CD4-positive, alpha-beta T cell (primary cell): ENCODE measurements around the gene HBB. TPM values are rescaled to one million over a fixed set of nuclear protein-coding genes. Genes with fewer than 3 reads are reported as not detected.

Experiments
- ATAC-seq: fragments of 200-7000 bp; cut with Tn5 transposase; one replicate; pipeline ENCODE4 v1.10.0; 2022; ENCODE audit warnings: mild to moderate bottlenecking; ENCODE audit not compliant: poor library complexity
- CTCF ChIA-PET: fragments of 350-600 bp; sonication (Branson Sonifier 250); formaldehyde crosslinking; loops from one replicate; lab custom pipeline; 2021; ENCODE audit warnings: antibody characterized with exemption, inconsistent platforms; lab: Charles Lee
- POLR2A ChIA-PET: fragments of 350-600 bp; sonication (Branson Sonifier 250); formaldehyde crosslinking; loops from one replicate; lab custom pipeline; 2021; ENCODE audit warnings: antibody characterized with exemption, inconsistent platforms; lab: Charles Lee
- DNase-seq, 14 experiments: peaks; one replicate each; pipeline ENCODE4 v3.0.0-alpha.2; 2013 to 2020; ENCODE audit warnings: mixed read lengths in 2 of 14
- H3K27ac ChIP-seq, 2 donors: one replicate each; pipeline versions ENCODE4 v1.5.1 to v1.7.0; 2013; ENCODE audit warnings: low read length in 2 of 2, low read depth in 1 of 2, mild to moderate bottlenecking in 1 of 2
- H3K27me3 ChIP-seq, 2 experiments: 1 replicate in 1 of 2; 2 replicates in 1 of 2; pipeline versions ENCODE4 v1.6.1 to v1.7.0; 2013; ENCODE audit warnings: low read length in 2 of 2, control low read depth in 1 of 2, mild to moderate bottlenecking in 1 of 2, moderate library complexity in 1 of 2; ENCODE audit not compliant: insufficient read depth in 2 of 2, control insufficient read depth in 1 of 2
- H3K36me3 ChIP-seq: one replicate; pipeline ENCODE4 v1.6.1; 2013; ENCODE audit warnings: low read length, control low read depth; ENCODE audit not compliant: insufficient read depth
- H3K4me1 ChIP-seq: one replicate; pipeline ENCODE4 v1.6.1; 2013; ENCODE audit warnings: low read length, control low read depth; ENCODE audit not compliant: insufficient read depth
- H3K4me3 ChIP-seq: one replicate; pipeline ENCODE4 v1.5.1; 2013; ENCODE audit warnings: mild to moderate bottlenecking, low read length, moderate library complexity
- H3K9me3 ChIP-seq, 2 experiments: 1 replicate in 1 of 2; 2 replicates in 1 of 2; pipeline versions ENCODE4 v1.6.1 to v1.7.0; 2013; ENCODE audit warnings: low read length in 2 of 2, mild to moderate bottlenecking in 2 of 2, control low read depth in 1 of 2, moderate library complexity in 1 of 2; ENCODE audit not compliant: control insufficient read depth in 1 of 2, insufficient read depth in 1 of 2
- H3K27ac Mint-ChIP-seq: one replicate; pipeline ENCODE4 v1.8.0; 2020; ENCODE audit warnings: mixed read lengths
- H3K27me3 Mint-ChIP-seq: one replicate; pipeline ENCODE4 v1.8.0; 2021; ENCODE audit warnings: mixed read lengths
- H3K36me3 Mint-ChIP-seq: one replicate; pipeline ENCODE4 v1.8.0; 2021; ENCODE audit warnings: low read depth, mixed read lengths
- H3K4me1 Mint-ChIP-seq: one replicate; pipeline ENCODE4 v1.8.0; 2021; ENCODE audit warnings: low read depth, mixed read lengths
- H3K4me3 Mint-ChIP-seq: one replicate; pipeline ENCODE4 v1.8.0; 2020; ENCODE audit warnings: mild to moderate bottlenecking, mixed read lengths
- H3K9me3 Mint-ChIP-seq: one replicate; pipeline ENCODE4 v1.8.0; 2020; ENCODE audit warnings: mixed read lengths
- CTCF ChIP-seq: fragments of 200-600 bp; IDR thresholded peaks from one replicate; pipeline ENCODE4 v1.8.0; 2022; ENCODE audit warnings: antibody characterized with exemption, mild to moderate bottlenecking
- intact Hi-C, 2 experiments: fragments of 100-400 bp; cut with DNase I in 1 of 2; cut with micrococcal nuclease in 1 of 2; formaldehyde crosslinking; loops; one replicate each; pipeline versions ENCODE4 v1.15.1 to v1.9.0; 2023 to 2025; cut with DNase I, micrococcal nuclease
- total RNA-seq, 174 experiments: library from RNA in 2 of 174; stranded (reverse) in 2 of 174; gene quantifications; one replicate each; pipeline ENCODE4 v1.2.3 and lab custom pipeline; 2021 to 2026

Gene HBB
- total RNA-seq, 2 experiments from 2014 or later: 0.45 TPM; not detected in 1

- no peak for TF ChIP-seq CTCF
- no peak overlapping the region for H3K27ac ChIP-seq
- no peaks in the 10 kb centered on the region for H3K9me3 ChIP-seq
- no peaks in the 10 kb centered on the region for H3K27me3 ChIP-seq
- ChIA-PET CTCF (no interaction called here), POLR2A (no interaction called here)
- peaks cover 3% of the 10 kb centered on the region for H3K9me3 Mint-ChIP-seq
- H3K36me3 Mint-ChIP-seq: no peaks in the 10 kb centered on the region
- DNase-seq (no peak), ATAC-seq (no peak)
- intact Hi-C loops: no loop called here
- H3K27me3 Mint-ChIP-seq: peaks cover 5% of the 10 kb centered on the region
- H3K27ac Mint-ChIP-seq: no peak overlapping the region
- H3K4me3 Mint-ChIP-seq: no peak overlapping the region
- no peaks in the 10 kb centered on the region for H3K36me3 ChIP-seq
- H3K4me1 Mint-ChIP-seq: no peaks in the 10 kb centered on the region
- H3K4me3 ChIP-seq: no peak overlapping the region
- no peaks in the 10 kb centered on the region for H3K4me1 ChIP-seq
These were observed 30.8 kb downstream of the HBB start for GRCh38 chr11:5196067-5196466.

- H3K27me3 ChIP-seq: no peaks in the 10 kb centered on the region
- POLR2A ChIA-PET: no interaction called here
- no peak overlapping the region for H3K27ac Mint-ChIP-seq
- peaks cover 8% of the 10 kb centered on the region for H3K9me3 Mint-ChIP-seq
- ATAC-seq: no peak
- CTCF ChIA-PET: no interaction called here
- no peak overlapping the region for H3K4me3 ChIP-seq
- H3K27ac ChIP-seq: no peak overlapping the region
- no peak for DNase-seq
- H3K36me3 ChIP-seq: no peaks in the 10 kb centered on the region
- no peaks in the 10 kb centered on the region for H3K4me1 ChIP-seq
- H3K4me3 Mint-ChIP-seq: no peak overlapping the region
- TF ChIP-seq CTCF: no peak
- peaks cover 0 to 4% of the 10 kb centered on the region in 2 experiments for H3K9me3 ChIP-seq
- H3K36me3 Mint-ChIP-seq: no peaks in the 10 kb centered on the region
- H3K4me1 Mint-ChIP-seq: no peaks in the 10 kb centered on the region
- intact Hi-C loops: no loop called here
- peaks cover 4% of the 10 kb centered on the region for H3K27me3 Mint-ChIP-seq
These were observed 34.1 kb downstream of the HBB start for GRCh38 chr11:5192738-5193137.

- Histone ChIP-seq H3K27ac (no peak overlapping the region), H3K4me3 (no peak overlapping the region), H3K36me3 (no peaks in the 10 kb centered on the region), H3K4me1 (no peaks in the 10 kb centered on the region), H3K27me3 (no peaks in the 10 kb centered on the region), H3K9me3 (peaks cover 0 to 4% of the 10 kb centered on the region in 2 experiments)
- no peak for ATAC-seq
- intact Hi-C loops: no loop called here
- Mint-ChIP-seq H3K27me3 (peaks cover 4% of the 10 kb centered on the region), H3K36me3 (no peaks in the 10 kb centered on the region), H3K4me3 (no peak overlapping the region), H3K4me1 (no peaks in the 10 kb centered on the region), H3K27ac (no peak overlapping the region), H3K9me3 (peaks cover 5% of the 10 kb centered on the region)
- ChIA-PET POLR2A (no interaction called here), CTCF (no interaction called here)
- DNase-seq: no peak
- no peak for TF ChIP-seq CTCF
These were observed 38.7 kb downstream of the HBB start for GRCh38 chr11:5188201-5188600.
